GM23338 (cell line): ENCODE results near the gene KCNQ5. TPM values are rescaled to one million over a fixed set of nuclear protein-coding genes. Genes with fewer than 3 reads are reported as not detected.

Experiments
- ATAC-seq: fragments of 200-7000 bp; cut with Tn5 transposase; 3 replicates; pipeline ENCODE4 v1.9.1; 2020
- DNase-seq: peaks from one replicate; pipeline ENCODE4 v3.0.0-alpha.2; 2015; ENCODE audit warnings: low spot score
- H2AFZ ChIP-seq: fragments of 200-600 bp; sonication (generic); 2 replicates; pipeline ENCODE4 v1.8.0; 2016; ENCODE audit warnings: antibody characterized with exemption, mild to moderate bottlenecking, moderate library complexity
- H3F3A ChIP-seq: fragments of 200-600 bp; sonication (generic); replicated peaks from 2 replicates; pipeline ENCODE4 v1.8.0; 2017; ENCODE audit warnings: antibody characterized with exemption, mixed run types, low read depth
- H3K27ac ChIP-seq: fragments of 200-600 bp; sonication (generic); 2 replicates; pipeline ENCODE4 v1.6.1; 2016; ENCODE audit warnings: low read depth
- H3K27me3 ChIP-seq: fragments of 200-600 bp; sonication (generic); 2 replicates; pipeline ENCODE4 v1.8.0; 2016; ENCODE audit warnings: mild to moderate bottlenecking, mixed run types, moderate library complexity; ENCODE audit not compliant: insufficient read depth
- H3K36me3 ChIP-seq: fragments of 200-600 bp; sonication (generic); 2 replicates; pipeline ENCODE4 v1.8.0; 2016; ENCODE audit warnings: mild to moderate bottlenecking; ENCODE audit not compliant: insufficient read depth
- H3K4me1 ChIP-seq: fragments of 200-600 bp; sonication (generic); 2 replicates; pipeline ENCODE4 v1.8.0; 2016; ENCODE audit warnings: mild to moderate bottlenecking, moderate library complexity; ENCODE audit not compliant: insufficient read depth
- H3K4me2 ChIP-seq: fragments of 200-600 bp; sonication (generic); 2 replicates; pipeline ENCODE4 v1.7.1; 2017; ENCODE audit warnings: mixed run types
- H3K4me3 ChIP-seq: fragments of 200-600 bp; sonication (generic); 2 replicates; pipeline ENCODE4 v1.6.1; 2016; ENCODE audit warnings: mixed run types
- H3K79me2 ChIP-seq: fragments of 200-600 bp; sonication (generic); replicated peaks from 2 replicates; pipeline ENCODE4 v1.8.0; 2017; ENCODE audit warnings: mild to moderate bottlenecking; ENCODE audit not compliant: insufficient read depth
- H3K9me2 ChIP-seq: fragments of 200-600 bp; sonication (generic); 2 replicates; pipeline ENCODE4 v1.8.0; 2017; ENCODE audit not compliant: insufficient read depth
- H4K20me1 ChIP-seq: fragments of 200-600 bp; sonication (generic); replicated peaks from 2 replicates; pipeline ENCODE4 v1.8.0; 2017; ENCODE audit warnings: mild to moderate bottlenecking; ENCODE audit not compliant: insufficient read depth
- H3K27ac Mint-ChIP-seq: 2 replicates; pipeline ENCODE4 v1.8.0; 2020; ENCODE audit warnings: inconsistent platforms, mild to moderate bottlenecking, moderate library complexity, mixed read lengths
- H3K27me3 Mint-ChIP-seq: 3 replicates; pipeline ENCODE4 v1.8.0; 2022; ENCODE audit warnings: low read depth, mild to moderate bottlenecking, moderate library complexity, mixed read lengths, inconsistent platforms; ENCODE audit not compliant: insufficient read depth, poor library complexity
- H3K36me3 Mint-ChIP-seq: 3 replicates; pipeline ENCODE4 v1.8.0; 2021; ENCODE audit warnings: low read depth, mild to moderate bottlenecking, inconsistent platforms, moderate library complexity, mixed read lengths
- H3K4me1 Mint-ChIP-seq: 3 replicates; pipeline ENCODE4 v1.8.0; 2020; ENCODE audit warnings: mild to moderate bottlenecking, inconsistent platforms, mixed read lengths
- H3K4me3 Mint-ChIP-seq: 3 replicates; pipeline ENCODE4 v1.8.0; 2021; ENCODE audit warnings: moderate library complexity, mild to moderate bottlenecking, inconsistent platforms, mixed read lengths
- H3K9me3 Mint-ChIP-seq: 3 replicates; pipeline ENCODE4 v1.8.0; 2020; ENCODE audit warnings: moderate library complexity, mild to moderate bottlenecking, inconsistent platforms, mixed read lengths
- CREB1 ChIP-seq: fragments of 250-450 bp; sonication (Bioruptor Pico); IDR thresholded peaks from 2 replicates; pipeline ENCODE4 v1.5.0; 2020; ENCODE audit warnings: low read depth, mild to moderate bottlenecking, moderate library complexity
- EZH2 ChIP-seq: fragments of 200-600 bp; sonication (generic); IDR thresholded peaks from one replicate; pipeline ENCODE4 v1.8.0; 2017; ENCODE audit warnings: antibody characterized with exemption, mild to moderate bottlenecking, low read depth; ENCODE audit not compliant: unreplicated experiment
- EZH2phosphoT487 ChIP-seq: fragments of 200-600 bp; sonication (generic); IDR thresholded peaks from one replicate; pipeline ENCODE4 v1.8.1; 2018; ENCODE audit warnings: antibody characterized with exemption; ENCODE audit not compliant: unreplicated experiment
- JUNB ChIP-seq: IDR thresholded peaks from one replicate; pipeline ENCODE4 v1.6.1; 2016; ENCODE audit warnings: antibody characterized with exemption; ENCODE audit not compliant: unreplicated experiment
- NANOG ChIP-seq: IDR thresholded peaks from 2 replicates; pipeline ENCODE4 v1.6.1; 2016; ENCODE audit warnings: antibody characterized with exemption, borderline replicate concordance
- POLR2AphosphoS5 ChIP-seq: IDR thresholded peaks from 2 replicates; pipeline ENCODE4 v1.6.1; 2016; ENCODE audit warnings: antibody characterized with exemption, low read depth
- REST ChIP-seq: IDR thresholded peaks from one replicate; pipeline ENCODE4 v1.6.1; 2018; ENCODE audit warnings: antibody characterized with exemption; ENCODE audit not compliant: unreplicated experiment
- STAT1 ChIP-seq: IDR thresholded peaks from one replicate; pipeline ENCODE4 v1.6.1; 2016; ENCODE audit warnings: antibody characterized with exemption; ENCODE audit not compliant: unreplicated experiment
- ZNF114 ChIP-seq: fragments of 250-450 bp; sonication (Bioruptor Pico); IDR thresholded peaks from 2 replicates; pipeline ENCODE4 v1.5.0; 2020; ENCODE audit warnings: mild to moderate bottlenecking, moderate library complexity
- ZNF331 ChIP-seq: fragments of 250-450 bp; sonication (Bioruptor Pico); IDR thresholded peaks from 2 replicates; pipeline ENCODE4 v1.5.0; 2020; ENCODE audit warnings: low read depth, mild to moderate bottlenecking, moderate library complexity
- ZNF462 ChIP-seq: fragments of 250-450 bp; sonication (Bioruptor Pico); IDR thresholded peaks from 2 replicates; pipeline ENCODE4 v1.5.0; 2020; ENCODE audit warnings: mild to moderate bottlenecking, moderate library complexity
- polyA plus RNA-seq: library from polyadenylated mRNA; unstranded; fragments of >200 nt; fragmentation: Nextera tagmentation; extraction: Ambion mirVana; gene quantifications from 2 replicates; pipeline ENCODE4 v1.2.1, GENCODE V29; 2016
- total RNA-seq: library from RNA; depleted of rRNA; stranded (reverse); fragments of >200 nt; shearing (Covaris generic); gene quantifications from 2 replicates; pipeline ENCODE4 v1.2.3, GENCODE V29; 2014
- TF ChIP-seq, protein P1 (sequence below): IDR thresholded peaks from 2 replicates; pipeline ENCODE4 v1.6.1; 2016; ENCODE audit warnings: antibody characterized with exemption
- TF ChIP-seq, protein P2 (sequence below), 2 experiments: fragments of 200-600 bp in 1 of 2; sonication (generic) in 1 of 2; conservative IDR thresholded peaks; 2 replicates each; pipeline versions ENCODE4 v1.5.1 to v1.6.1; 2016 to 2017; ENCODE audit warnings: antibody characterized with exemption in 2 of 2, low read depth in 2 of 2, mild to moderate bottlenecking in 2 of 2, moderate library complexity in 1 of 2

The KCNQ5 gene
- total and polyA plus RNA-seq, 2 experiments from 2014 or later: 0.68 to 0.87 TPM

GRCh38 chr6:72817208-72817607 is 195.3 kb downstream of the KCNQ5 start:
- Histone ChIP-seq H2AFZ (no peak overlapping the region), H3K4me2 (no peak overlapping the region), H3K36me3 (no peaks in the 10 kb centered on the region), H4K20me1 (no peaks in the 10 kb centered on the region), H3K4me1 (peaks cover 5% of the 10 kb centered on the region), H3K9me2 (no peaks in the 10 kb centered on the region), H3F3A (no peaks in the 10 kb centered on the region), H3K4me3 (no peak overlapping the region), H3K27me3 (no peaks in the 10 kb centered on the region), H3K79me2 (no peaks in the 10 kb centered on the region), H3K27ac (no peak overlapping the region)
- TF ChIP-seq EZH2 (no peak), ZNF114 (no peak), ZNF462 (CRISPR knock-in tag) (no peak), POLR2AphosphoS5 (no peak), NANOG (no peak), REST (no peak), STAT1 (no peak), CREB1 (CRISPR knock-in tag) (no peak), EZH2phosphoT487 (no peak), JUNB (no peak), ZNF331 (CRISPR knock-in tag) (no peak)
- TF ChIP-seq, protein P1, sequence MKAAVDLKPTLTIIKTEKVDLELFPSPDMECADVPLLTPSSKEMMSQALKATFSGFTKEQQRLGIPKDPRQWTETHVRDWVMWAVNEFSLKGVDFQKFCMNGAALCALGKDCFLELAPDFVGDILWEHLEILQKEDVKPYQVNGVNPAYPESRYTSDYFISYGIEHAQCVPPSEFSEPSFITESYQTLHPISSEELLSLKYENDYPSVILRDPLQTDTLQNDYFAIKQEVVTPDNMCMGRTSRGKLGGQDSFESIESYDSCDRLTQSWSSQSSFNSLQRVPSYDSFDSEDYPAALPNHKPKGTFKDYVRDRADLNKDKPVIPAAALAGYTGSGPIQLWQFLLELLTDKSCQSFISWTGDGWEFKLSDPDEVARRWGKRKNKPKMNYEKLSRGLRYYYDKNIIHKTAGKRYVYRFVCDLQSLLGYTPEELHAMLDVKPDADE: no peak
- TF ChIP-seq, protein P2, sequence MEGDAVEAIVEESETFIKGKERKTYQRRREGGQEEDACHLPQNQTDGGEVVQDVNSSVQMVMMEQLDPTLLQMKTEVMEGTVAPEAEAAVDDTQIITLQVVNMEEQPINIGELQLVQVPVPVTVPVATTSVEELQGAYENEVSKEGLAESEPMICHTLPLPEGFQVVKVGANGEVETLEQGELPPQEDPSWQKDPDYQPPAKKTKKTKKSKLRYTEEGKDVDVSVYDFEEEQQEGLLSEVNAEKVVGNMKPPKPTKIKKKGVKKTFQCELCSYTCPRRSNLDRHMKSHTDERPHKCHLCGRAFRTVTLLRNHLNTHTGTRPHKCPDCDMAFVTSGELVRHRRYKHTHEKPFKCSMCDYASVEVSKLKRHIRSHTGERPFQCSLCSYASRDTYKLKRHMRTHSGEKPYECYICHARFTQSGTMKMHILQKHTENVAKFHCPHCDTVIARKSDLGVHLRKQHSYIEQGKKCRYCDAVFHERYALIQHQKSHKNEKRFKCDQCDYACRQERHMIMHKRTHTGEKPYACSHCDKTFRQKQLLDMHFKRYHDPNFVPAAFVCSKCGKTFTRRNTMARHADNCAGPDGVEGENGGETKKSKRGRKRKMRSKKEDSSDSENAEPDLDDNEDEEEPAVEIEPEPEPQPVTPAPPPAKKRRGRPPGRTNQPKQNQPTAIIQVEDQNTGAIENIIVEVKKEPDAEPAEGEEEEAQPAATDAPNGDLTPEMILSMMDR (conservative IDR thresholded peaks at IDR 0.05; ENCODE audit: low read depth in 2 of 2): no peak
- ATAC-seq (no peak), DNase-seq (no peak)
- Mint-ChIP-seq H3K36me3 (no peaks in the 10 kb centered on the region), H3K27ac (no peak overlapping the region), H3K4me3 (no peak overlapping the region), H3K9me3 (no peaks in the 10 kb centered on the region), H3K27me3 (peaks cover 2% of the 10 kb centered on the region), H3K4me1 (peaks cover 5% of the 10 kb centered on the region)
